IPS-18a (cell line): ENCODE measurements around the gene MUC20.
"Not testable (repeated sequence)": the region's sequence is repeated elsewhere in the genome, so short reads cannot be mapped to it uniquely, and the experiment has no call there.

Source experiments
- H3K27ac ChIP-seq: one replicate; pipeline ENCODE4 v1.5.1; 2013; ENCODE audit warnings: low read length
- H3K27me3 ChIP-seq: one replicate; pipeline ENCODE4 v1.6.1; 2013; ENCODE audit warnings: mild to moderate bottlenecking, low read length; ENCODE audit not compliant: control insufficient read depth, insufficient read depth
- H3K36me3 ChIP-seq: one replicate; pipeline ENCODE4 v1.6.1; 2013; ENCODE audit warnings: low read depth, low read length; ENCODE audit not compliant: control insufficient read depth
- H3K4me1 ChIP-seq: one replicate; pipeline ENCODE4 v1.6.1; 2013; ENCODE audit warnings: low read depth, low read length; ENCODE audit not compliant: control insufficient read depth
- H3K4me3 ChIP-seq: one replicate; pipeline ENCODE4 v1.5.1; 2013; ENCODE audit warnings: low read length
- H3K9ac ChIP-seq: one replicate; pipeline ENCODE4 v1.6.1; 2013; ENCODE audit warnings: mild to moderate bottlenecking, low read length, moderate library complexity
- H3K9me3 ChIP-seq: one replicate; pipeline ENCODE4 v1.6.1; 2013; ENCODE audit warnings: low read depth, low read length; ENCODE audit not compliant: control insufficient read depth

The MUC20 gene

DNA sequence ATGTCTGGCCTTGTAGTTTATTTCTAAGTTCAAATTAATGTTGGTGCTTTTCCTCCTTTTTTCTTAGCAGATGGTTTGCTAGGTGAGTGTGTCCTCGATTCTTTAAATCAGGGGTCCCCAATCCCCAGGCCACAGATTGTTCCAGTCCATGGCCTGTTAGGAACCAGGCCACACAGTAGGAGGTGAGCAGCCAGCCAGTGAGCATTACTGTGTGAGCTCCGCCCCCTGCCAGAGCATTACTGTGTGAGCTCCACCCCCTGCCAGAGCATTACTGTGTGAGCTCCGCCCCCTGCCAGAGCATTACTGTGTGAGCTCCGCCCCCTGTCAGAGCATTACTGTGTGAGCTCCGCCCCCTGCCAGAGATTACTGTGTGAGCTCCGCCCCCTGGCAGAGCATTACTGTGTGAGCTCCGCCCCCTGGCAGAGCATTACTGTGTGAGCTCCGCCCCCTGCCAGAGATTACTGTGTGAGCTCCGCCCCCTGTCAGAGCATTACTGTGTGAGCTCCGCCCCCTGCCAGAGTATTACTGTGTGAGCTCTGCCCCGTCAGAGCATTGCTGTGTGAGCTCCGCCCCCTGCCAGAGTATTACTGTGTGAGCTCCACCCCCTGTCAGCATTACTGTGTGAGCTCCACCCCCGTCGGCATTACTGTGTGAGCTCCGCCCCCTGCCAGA is 34.1 kb upstream of the MUC20 start:
- H3K4me3 ChIP-seq, H3K9me3 ChIP-seq, H3K9ac ChIP-seq, H3K27me3 ChIP-seq, H3K4me1 ChIP-seq, H3K27ac ChIP-seq: not testable (repeated sequence)
- H3K36me3 ChIP-seq: peaks cover 21% of the 10 kb centered on the region

DNA sequence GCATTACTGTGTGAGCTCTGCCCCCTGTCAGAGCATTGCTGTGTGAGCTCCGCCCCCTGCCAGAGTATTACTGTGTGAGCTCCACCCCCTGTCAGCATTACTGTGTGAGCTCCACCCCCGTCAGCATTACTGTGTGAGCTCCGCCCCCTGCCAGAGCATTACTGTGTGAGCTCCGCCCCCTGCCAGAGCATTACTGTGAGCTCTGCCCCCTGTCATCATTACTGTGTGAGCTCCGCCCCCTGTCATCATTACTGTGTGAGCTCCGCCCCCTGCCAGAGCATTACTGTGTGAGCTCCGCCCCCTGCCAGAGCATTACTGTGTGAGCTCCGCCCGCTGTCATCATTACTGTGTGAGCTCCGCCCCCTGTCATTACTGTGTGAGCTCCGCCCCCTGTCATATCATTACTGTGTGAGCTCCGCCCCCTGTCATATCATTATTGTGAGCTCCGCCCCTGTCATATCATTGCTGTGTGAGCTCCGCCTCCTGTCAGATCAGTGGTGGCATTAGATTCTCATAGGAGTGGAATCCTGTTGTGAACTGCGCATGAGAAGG is 33.5 kb upstream of the MUC20 start:
- H3K27me3 ChIP-seq, H3K9me3 ChIP-seq: not testable (repeated sequence)

DNA sequence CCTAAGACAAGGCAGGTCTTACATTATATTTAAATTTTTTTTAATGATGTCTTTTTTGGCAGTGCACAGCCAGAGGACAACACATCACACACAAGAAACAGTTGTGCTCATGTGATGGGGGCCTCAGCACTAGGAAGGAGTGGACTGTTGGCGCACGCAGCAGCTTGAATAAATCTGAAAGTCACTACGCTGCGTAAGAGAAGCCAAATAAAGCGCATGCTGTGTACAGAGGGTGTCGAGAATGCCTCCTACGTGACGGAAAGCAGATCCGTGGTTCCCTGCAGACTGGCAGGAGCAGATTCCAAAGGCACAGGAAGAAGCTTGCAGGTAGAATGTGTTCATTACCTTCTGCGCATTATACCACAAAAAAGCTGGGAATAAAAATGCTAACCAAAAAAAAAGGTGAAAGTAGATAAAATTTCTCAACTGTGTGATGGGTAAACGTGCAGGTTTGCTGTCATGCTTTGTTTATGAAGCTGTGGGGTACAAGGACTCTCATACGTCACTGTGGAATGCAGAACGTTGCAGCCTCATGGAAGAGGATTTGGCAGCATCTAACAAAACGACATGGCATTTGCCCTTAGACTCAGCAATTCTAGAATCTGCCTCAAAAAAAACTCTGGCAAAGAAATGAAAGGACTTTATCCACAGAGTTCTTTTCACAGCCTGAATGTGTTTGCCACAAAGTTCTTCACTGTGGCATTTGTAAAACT is 32.2 kb upstream of the MUC20 start:
- H3K9me3 ChIP-seq, H3K9ac ChIP-seq, H3K4me3 ChIP-seq, H3K27ac ChIP-seq, H3K4me1 ChIP-seq, H3K27me3 ChIP-seq: not testable (repeated sequence)
- H3K36me3 ChIP-seq: peaks cover 29% of the 10 kb centered on the region

More for the DNA sequence above, 33.5 kb upstream of the MUC20 start:
- not testable (repeated sequence) for H3K4me3 ChIP-seq, H3K4me1 ChIP-seq, H3K27ac ChIP-seq, H3K9ac ChIP-seq
- peaks cover 26% of the 10 kb centered on the region for H3K36me3 ChIP-seq

DNA sequence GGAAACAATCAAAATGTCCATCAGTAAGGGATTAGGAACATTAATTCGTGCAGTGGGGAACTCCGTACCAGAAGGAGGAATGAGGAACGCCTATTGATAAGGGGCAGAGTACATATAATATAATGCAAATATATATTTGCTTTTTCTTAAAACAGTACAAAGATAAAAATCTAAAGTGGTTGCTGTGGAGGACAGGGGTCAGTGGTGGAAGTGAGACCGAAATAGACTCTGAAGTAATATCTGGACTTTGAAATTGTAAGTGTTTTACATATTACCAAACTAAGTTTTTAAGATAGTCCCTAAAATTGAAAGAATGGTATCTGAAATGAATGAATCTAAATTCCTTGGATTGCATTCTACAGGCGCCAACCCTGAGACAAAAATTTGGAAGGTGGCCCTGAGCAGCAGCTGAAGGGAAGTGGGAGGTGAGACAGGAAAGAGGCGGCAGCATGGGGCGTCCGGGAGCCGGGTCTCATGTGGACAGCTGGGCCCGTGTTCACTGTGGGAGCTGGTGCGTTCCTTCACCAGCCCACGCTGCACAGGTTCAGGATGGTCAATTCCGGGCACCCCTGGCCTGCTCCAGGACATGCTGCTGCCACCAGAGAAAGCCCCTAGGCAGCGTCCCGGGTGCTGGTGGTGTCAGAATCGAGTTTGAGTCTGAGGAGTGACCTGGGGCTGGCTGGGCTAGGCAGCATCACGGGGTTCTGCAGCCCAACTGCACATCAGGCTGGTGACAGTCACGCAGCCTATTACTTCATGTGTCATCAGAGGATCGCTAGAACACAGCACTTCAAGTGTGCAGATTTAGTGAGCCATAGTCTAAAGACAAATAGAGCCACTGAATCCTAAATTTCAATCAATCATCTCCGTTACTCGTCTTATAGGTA is 31.4 kb upstream of the MUC20 start:
- not testable (repeated sequence) for H3K27me3 ChIP-seq, H3K4me1 ChIP-seq, H3K4me3 ChIP-seq, H3K9ac ChIP-seq, H3K27ac ChIP-seq, H3K9me3 ChIP-seq
- H3K36me3 ChIP-seq: peaks cover 21% of the 10 kb centered on the region

DNA sequence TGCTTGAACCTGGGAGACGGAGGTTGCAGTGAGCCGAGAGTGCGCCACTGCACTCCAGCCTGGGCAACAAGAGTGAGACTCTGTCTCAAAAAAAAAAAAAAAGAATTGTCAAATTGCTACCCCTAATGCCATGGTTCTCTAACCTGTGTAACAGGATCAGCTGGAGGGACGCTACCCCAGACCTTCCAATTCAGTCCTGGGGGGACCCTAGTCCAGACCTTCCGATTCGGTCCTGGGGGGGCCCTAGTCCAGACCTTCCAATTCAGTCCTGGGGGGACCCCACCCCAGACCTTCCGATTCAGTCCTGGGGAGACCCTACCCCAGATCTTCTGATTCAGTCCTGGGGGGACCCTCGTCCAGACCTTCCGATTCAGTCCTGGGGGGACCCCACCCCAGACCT is 29.8 kb upstream of the MUC20 start:
- Histone ChIP-seq H3K4me3 (no peak overlapping the region), H3K27ac (no peak overlapping the region), H3K9me3 (no peaks in the 10 kb centered on the region), H3K9ac (no peak overlapping the region), H3K27me3 (no peaks in the 10 kb centered on the region), H3K4me1 (no peaks in the 10 kb centered on the region), H3K36me3 (peaks cover 21% of the 10 kb centered on the region)

DNA sequence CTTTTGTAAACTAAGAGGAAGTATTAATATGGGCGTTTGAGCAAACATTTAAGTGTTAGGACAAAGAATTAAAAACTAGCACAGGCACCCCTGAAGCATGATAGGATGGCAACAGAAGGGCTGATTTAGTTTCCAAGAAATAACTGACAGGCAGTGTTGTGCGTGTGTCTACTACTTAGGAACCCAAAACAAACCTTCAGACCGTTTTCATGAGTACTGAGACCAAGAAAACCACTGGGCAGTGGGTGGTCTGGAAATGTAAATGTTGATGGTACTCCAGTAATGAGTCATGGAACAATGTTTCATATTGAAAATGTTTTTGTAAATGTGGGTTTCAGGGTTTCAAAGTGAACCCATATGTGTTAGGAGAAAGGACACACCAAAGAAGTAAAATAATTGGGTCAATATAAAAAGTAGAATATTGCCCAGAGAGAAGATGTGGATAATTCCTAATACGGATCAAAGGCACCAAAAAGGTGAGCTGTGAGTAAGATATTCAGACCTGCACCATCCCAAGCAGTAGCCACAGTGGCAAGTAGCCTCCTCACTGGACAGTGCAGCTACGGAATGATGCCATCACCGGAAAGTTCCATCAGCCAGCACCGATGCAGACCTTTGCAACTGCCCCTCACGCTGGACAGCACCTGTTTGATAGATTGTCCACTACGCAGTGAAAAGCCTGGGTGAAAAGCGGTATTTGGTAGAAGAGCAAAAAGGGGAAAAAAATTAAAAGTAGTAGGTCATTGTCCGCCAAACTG is 29.0 kb upstream of the MUC20 start:
- not testable (repeated sequence) for H3K9ac ChIP-seq, H3K27ac ChIP-seq, H3K9me3 ChIP-seq, H3K27me3 ChIP-seq, H3K4me3 ChIP-seq, H3K4me1 ChIP-seq
- peaks cover 21% of the 10 kb centered on the region for H3K36me3 ChIP-seq

DNA sequence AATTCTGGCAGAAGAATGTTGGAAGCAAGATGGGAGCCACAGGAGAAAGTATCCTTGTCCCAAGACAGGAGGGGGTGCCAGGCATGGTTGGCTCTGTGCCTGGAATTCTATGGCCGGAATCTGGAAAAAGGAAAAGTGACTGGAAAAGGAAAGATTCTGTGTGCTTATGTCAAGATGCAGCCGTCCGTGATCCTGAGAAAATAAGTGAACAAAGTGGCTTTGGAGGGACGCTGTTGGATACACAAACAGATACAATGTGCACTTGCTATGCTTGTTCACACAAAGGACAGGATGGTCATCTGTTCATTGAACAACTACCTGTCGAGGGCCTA is 28.5 kb upstream of the MUC20 start:
- Histone ChIP-seq H3K27me3 (no peaks in the 10 kb centered on the region), H3K4me1 (peaks cover 6% of the 10 kb centered on the region), H3K36me3 (peaks cover 21% of the 10 kb centered on the region), H3K9ac (no peak overlapping the region), H3K4me3 (no peak overlapping the region), H3K9me3 (no peaks in the 10 kb centered on the region), H3K27ac (no peak overlapping the region)

DNA sequence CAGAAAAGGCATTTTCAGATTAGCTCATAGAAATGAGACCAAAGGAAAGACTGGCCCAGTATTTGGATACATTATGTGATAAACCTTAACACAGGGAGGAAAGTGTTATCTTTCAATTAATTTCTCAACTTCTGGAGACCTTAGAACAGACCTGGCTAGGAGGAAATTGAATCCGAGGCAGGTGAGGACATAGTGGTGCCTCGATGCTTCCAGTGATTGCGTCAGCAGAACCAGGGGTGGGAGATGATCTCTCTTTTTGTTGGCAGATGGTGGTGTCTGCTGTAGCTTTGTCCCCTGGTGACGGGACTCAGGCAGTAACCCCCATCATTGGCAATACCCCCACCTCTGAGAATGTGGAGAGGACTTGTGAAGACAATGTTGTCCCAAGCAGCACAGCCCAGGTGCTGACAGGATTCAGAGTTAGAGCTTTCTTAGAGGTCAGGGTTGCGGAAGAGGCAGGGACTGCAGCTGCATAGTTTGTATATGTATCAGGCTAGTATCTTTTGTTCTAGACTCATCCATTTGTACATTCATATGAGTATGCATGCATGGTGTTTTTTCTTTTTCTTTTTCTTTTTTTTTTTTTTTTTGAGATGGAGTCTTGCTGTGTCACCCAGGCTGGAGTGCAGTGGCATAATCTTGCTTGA is 27.9 kb upstream of the MUC20 start:
- no peaks in the 10 kb centered on the region for H3K27me3 ChIP-seq
- no peaks in the 10 kb centered on the region for H3K9me3 ChIP-seq
- H3K36me3 ChIP-seq: peaks cover 21% of the 10 kb centered on the region
- no peak overlapping the region for H3K9ac ChIP-seq
- peaks cover 12% of the 10 kb centered on the region for H3K4me1 ChIP-seq
- H3K4me3 ChIP-seq: no peak overlapping the region
- H3K27ac ChIP-seq: no peak overlapping the region

DNA sequence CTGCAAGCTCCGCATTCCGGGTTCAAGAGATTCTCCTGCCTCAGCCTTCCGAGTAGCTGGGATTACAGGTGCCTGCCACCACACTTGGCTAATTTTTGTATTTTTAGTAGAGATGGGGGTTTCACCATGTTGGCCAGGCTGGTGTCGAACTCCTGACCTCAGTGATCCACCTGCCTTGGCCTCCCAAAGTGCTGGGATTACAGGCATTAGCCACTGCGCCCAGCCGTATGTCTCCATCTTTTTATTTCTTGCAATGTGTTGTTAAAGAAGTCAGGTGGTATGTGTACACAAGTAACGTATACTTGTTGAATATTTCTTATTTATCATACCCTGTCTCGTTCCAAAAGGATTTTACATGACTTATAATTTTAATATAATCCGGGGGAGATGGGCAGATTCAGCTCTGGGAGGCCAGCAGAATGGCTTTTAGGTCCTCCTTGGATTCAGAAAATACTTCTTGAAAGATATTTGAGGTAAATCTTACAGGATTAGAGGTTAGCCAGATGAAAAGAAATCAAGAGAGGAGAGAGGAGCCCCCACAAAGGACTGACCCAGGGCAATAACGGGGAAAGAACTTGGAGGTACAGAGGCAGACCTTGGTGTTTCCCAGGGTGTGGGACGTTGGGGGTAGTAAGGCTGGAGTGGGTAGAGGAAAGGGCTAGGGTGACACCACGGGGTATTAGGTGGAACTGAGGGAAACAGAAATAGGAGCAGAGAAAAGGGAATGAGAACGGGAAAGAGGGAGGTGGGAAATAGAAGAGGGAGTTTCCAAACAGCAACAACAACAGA is 27.2 kb upstream of the MUC20 start:
- H3K36me3 ChIP-seq: peaks cover 21% of the 10 kb centered on the region

DNA sequence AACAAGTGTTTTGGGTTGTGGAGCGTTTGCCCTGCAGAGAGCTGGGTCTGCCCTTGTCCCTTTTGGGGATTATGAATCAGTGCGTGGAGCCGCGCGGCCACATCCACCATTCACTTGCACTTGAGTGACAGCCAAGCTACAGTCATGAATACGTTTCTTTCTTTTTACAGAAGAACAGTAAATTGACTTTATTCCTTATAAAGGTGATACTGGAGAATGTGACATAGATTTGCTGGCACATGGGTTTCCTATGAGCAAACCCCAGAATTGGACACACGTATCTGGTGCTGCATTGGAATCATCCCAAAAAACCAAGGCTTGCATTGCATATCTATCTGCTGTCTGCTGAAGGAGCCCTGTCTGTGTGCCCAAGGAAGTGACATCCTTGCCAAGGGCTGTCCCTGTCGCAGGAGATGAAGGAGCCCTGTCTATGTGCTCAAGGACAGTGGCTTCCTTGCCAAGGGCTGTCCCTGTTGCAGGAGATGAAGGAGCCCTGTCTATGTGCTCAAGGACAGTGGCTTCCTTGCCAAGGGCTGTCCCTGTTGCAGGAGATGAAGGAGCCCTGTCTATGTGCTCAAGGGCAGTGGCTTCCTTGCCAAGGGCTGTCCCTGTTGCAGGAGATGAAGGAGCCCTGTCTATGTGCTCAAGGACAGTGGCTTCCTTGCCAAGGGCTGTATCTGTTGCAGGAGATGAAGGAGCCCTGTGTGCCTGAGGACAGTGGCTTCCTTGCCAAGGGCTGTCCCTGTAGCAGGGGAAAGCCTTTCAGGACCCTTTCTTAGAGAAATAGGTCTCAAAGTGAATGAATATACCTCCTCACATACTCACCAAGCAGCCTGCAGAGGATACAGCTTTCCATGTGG is 26.3 kb upstream of the MUC20 start:
- H3K27me3 ChIP-seq, H3K9me3 ChIP-seq, H3K9ac ChIP-seq, H3K4me3 ChIP-seq, H3K27ac ChIP-seq: not testable (repeated sequence)
- H3K4me1 ChIP-seq: peaks cover 26% of the 10 kb centered on the region
- H3K36me3 ChIP-seq: peaks cover 16% of the 10 kb centered on the region

More for the DNA sequence above, 27.2 kb upstream of the MUC20 start:
- Histone ChIP-seq H3K9me3 (no peaks in the 10 kb centered on the region), H3K27me3 (no peaks in the 10 kb centered on the region), H3K4me1 (peaks cover 19% of the 10 kb centered on the region), H3K9ac (no peak overlapping the region), H3K4me3 (no peak overlapping the region), H3K27ac (no peak overlapping the region)
